UCSD-AML1 (cell line): ENCODE measurements around the gene AP2S1.
A peak's percentile ranks its signal among the peaks of the same experiment; 100 is the strongest.
"Not testable (repeated sequence)": the region's sequence is repeated elsewhere in the genome, so short reads cannot be mapped to it uniquely, and the experiment has no call there.

Source experiments
- DNase-seq: peaks from one replicate; lab custom pipeline; 2025; ENCODE audit not compliant: unreplicated experiment; lab: John Stamatoyannopoulos, UW

AP2S1 gene

DNA sequence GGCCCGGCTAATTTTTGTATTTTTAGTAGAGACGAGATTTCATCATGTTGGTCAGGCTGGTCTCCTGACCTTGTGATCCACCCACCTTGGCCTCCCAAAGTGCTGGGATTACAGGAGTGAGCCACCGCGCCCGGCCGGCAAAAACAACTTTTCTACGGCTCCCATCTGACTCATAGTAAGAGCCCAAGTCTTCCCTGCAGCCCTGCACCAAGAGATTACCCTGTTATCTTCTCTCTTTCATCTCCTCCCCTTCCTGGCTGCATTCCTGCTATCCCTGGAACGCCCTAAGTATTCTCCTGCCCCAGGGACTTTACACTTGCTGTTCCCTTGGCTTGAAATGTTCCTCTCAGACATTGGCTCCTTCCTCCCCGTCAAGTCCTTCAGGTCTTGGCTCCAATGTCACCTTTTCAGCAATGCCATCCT is 6.6 kb downstream of the AP2S1 start:
- DNase-seq = no peak

DNA sequence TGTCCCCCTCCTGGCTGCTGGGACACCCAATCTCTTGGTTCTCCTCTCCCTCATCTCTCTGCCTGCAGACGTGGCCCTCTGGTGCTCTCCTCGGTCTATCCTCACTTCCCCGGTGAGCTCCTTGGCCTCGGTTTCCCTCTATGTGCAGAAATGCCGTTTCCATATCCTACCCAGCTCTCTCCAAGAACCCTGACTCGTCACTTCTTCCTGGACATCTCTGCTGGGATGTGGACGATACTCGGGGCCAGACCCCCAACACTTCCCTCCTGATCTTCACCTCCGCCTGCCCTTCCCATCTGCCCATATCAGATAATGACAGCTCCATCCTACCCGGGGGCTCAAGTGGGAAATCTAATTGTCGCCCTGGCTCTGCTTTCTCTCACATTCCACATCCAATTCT is 7.9 kb downstream of the AP2S1 start:
- no peak for DNase-seq

DNA sequence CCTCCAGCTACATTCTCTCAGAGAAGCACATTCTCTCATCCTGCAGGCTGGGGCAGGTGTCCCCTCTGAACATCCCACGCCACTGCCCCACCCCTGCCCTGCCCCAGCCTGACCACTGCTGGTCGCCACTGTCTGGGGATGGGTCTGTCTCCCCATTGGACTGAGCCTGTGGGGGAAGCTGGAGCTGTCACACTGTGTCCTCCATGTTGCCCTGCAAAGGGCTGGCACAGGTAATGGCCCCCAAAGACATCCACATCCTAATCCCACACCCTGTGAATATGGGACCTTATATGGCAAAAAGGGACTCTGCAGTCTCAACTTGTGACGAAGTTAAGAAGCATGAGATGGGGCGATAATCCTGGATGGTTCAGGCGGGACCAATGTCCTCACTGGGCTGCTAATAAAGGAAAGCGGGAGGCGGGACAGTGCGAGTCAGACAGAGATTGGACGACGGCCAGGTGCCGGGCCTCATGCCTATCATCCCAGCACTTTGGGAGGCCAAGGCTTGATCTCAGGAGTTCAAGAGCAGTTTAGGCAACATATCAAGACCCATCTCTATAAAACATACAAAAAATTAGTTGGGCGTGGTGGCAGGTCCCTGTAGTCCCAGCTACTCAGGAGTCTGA is 9.1 kb downstream of the AP2S1 start:
- DNase-seq = no peak

DNA sequence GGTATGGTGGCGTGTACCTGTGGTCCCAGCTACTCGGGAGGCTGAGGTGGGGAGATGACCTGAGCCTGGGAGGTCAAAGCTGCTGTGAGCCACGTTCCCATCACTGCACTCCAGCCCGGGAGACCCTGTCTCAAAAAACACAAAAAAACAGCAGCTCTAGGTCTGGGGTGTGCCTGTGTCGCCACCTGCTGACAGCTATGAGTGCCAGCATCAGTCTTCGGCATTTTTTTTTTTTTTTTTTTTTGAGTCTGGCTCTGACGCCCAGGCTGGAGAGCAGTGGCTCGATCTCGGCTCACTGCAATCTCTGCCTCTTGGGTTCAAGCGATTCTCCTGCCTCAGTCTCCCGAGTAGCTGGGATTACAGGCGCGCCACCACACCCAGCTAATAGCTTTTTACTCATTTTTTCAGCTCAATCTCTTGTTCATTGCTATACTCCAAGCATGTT is 10.1 kb downstream of the AP2S1 start:
- DNase-seq = peak; percentile 61

DNA sequence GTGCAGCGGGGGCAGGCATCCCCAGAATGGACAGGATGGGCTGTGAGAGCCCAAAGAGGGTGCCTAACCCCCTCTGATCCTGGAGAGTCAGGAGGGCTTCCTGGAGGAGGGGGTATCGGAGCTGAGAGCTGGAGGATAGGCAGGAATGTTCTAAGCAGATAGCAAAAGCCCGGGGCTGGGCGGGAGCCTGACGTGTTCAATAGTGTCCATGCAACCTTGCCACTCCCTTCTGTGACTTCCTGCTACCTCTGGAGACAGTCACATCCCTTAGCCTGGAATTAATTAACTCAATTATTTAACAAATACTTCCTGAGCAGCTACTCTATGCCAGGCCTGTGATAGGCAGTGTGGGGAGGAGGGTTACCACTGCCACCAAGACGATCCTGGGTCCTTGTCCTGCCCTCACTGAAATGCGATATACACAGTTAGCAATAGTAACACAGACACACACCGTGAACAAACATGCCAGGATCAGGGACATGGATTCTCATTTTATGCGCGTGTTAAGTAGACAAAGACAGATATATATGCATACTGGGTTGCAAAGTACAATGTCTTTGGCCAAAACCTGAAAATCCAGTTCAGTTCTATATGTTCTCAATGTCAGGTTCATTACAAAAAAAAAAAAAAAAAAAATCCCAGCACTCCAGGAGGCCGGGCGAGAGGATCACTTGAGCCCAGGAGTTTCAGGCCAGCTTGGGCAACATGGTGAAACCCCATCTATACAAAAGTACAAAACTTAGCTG is 10.7 kb downstream of the AP2S1 start:
- DNase-seq = no peak

DNA sequence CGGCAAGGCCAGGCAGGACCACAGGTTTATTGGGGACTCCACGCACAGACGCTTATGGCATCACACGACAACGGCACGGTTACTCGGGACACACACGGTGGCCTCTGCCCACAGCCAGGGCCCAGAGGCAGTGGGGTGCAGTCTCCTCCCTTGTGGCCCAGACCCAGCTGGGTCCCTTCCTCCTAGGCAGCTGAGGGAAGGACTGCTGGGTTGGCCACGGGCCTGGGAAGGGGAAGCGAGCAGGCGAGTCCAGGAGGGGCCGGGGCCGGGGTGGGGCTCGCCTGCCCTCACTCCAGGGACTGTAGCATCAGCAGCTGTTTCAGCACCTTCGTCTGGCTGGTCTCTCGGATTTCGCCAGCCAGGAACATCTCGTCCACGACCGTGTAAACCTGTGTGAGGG is 12.5 kb downstream of the AP2S1 start:
- DNase-seq = no peak

DNA sequence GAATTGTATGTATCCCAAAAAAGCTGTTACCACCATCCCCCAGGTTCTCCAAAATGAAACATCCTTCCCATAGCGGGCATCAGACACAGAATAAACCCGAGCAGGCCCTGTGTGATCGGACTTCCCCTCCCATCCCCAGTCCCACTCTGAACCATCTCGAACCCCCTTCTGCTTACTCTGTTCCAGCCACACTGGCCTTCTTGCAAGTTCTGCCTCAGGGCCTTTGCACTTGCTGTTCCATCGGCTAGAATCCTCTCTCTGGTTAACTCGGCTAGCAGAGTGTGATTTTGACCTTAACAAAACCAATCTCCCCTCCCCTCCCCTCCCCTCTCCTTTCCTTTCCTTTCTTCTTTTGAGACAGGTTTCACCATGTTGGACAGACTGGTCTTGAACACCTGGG is 15.7 kb downstream of the AP2S1 start:
- no peak for DNase-seq

DNA sequence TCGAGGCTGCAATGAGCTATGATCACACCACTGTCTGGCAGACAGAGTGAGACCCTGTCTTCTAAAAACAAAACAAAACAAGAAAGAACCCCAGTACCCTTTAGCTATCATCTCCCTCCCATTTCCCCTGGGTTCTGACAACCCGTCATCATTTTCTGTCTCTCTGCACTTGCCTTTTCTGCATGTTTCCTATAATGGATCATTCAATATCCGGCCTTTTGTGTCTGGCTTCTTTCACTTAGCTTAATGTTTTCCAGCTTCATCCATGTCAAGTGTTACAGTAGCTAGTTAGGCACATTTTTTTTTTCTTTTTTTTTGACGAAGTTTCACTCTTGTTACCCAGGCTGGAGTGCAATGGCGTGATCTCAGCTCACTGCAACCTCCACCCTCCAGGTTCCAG is 16.5 kb downstream of the AP2S1 start:
- no peak for DNase-seq

DNA sequence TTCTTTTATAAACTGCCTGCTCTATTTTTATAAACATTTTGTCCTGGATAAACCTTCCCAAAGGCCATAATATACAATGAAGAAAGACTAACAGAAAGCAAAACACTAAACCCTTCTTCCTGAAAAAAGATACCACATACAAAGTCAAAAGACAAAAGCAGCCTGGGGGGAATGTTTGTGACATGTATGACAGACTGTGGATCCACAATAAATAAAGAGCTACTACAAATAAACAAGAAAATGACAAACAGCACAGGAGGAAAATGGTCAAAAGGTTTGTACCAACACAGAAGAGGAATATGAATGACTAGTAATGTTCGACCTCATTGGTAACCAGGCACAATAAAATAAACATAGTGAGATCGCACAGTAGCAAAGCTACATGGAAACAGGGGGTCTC is 19.8 kb downstream of the AP2S1 start:
- no peak for DNase-seq

DNA sequence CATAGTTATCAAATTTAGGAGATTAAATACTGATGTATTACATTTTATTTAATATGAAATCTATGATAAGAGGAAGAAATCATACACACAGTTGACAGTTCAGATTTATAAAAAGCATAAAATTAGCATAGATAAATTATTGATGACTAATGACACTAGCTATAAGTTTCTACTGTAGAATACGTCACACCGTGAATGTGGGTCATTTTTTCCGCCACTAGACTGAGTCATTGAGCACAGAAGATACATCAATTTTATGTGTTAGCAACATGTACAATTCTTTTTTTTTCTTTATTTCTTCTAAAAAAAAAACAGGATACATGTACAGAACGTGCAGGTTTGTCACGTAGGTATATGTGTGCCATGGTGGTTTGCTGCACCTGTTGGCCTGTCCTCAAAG is 22.2 kb downstream of the AP2S1 start:
- DNase-seq = no peak

DNA sequence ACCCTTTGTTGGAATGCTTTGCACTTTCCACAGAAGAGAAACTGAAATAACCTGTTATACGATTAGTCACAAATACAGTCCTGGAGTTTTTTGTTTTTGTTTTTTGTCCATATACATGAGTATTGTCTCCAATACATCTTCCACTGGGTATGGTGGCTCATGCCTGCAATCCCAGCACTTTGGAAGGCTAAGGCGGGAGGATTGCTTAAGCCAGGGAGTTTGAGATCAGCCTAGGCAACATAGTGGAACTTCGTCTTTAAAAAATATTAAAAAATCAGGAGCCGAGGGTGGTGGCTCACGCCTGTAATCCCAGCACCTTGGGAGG is 25.0 kb downstream of the AP2S1 start:
- no peak for DNase-seq

DNA sequence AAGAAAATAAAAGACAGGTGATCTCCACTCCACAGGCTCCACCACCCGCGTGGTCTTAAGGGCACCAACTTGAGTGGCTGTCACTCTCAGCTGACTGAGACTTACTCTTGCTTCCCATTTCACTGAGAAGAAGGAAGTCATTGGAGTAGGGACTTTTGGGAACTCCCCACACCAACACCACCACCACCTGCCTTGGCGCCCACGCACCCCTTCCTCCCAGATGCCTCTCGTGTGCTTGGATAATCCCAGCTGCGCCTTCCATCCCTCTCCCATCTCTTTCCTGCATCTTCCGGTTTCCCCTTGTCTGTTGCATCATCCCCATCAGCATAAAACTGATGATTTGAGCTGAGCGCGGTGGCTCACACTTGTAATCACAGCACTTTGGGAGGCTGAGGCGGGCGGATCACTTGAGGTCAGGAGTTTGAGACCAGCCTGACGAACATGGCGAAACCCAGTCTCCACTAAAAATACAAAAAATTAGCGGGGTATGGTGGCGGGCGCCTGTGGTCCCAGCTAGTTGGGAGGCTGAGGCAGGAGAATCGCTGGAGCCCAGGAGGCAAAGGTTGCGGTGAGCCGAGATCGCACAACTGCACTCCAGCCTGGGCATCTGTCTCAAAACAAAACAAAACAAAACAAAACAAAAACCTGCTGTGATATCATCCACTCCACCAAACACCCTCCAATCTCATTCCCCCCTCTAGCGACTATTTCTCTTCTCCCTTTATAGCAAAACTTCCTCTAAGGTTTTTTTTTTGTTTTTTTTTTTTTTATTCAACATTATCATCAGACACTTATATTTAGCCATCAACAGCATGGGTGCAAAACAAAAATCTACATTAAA is 25.5 kb downstream of the AP2S1 start:
- peak; percentile 26 for DNase-seq

DNA sequence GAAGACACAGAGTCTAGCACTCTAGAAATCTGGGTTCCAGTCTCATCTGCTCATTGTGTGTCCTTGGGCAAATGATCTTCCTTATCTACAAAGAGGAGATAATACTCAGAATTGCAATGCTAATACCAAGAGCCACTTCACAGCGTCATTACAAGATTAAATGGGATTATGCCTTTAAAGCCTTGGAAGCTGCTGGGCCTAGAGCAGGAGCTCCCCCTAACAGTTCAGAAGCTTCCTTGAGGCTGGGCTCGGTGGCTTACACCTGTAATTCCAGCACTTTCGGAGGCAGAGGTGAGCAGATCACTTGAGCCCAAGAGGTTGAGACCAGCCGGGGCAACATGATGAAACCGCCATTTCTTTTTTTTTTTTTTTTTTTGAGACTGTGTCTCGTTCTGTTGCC is 27.6 kb downstream of the AP2S1 start:
- DNase-seq = no peak

DNA sequence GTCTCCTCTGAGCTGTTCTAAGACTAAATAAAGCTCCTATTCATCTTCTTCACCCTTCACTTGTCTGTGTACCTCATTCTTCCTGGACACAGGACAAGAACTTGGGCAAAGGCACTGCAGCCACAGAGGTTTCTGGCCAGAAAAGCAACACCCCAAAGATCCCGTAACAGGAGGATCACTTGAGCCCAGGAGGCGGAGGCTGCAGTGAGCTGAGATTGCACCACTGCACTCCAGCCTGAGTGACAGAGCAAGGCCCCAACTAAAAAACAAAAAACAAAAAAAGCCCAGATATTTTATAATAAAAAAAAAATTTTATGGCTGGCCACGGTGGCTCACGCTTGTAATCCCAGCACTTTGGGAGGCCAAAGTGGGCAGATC is 28.2 kb downstream of the AP2S1 start:
- not testable (repeated sequence) for DNase-seq

DNA sequence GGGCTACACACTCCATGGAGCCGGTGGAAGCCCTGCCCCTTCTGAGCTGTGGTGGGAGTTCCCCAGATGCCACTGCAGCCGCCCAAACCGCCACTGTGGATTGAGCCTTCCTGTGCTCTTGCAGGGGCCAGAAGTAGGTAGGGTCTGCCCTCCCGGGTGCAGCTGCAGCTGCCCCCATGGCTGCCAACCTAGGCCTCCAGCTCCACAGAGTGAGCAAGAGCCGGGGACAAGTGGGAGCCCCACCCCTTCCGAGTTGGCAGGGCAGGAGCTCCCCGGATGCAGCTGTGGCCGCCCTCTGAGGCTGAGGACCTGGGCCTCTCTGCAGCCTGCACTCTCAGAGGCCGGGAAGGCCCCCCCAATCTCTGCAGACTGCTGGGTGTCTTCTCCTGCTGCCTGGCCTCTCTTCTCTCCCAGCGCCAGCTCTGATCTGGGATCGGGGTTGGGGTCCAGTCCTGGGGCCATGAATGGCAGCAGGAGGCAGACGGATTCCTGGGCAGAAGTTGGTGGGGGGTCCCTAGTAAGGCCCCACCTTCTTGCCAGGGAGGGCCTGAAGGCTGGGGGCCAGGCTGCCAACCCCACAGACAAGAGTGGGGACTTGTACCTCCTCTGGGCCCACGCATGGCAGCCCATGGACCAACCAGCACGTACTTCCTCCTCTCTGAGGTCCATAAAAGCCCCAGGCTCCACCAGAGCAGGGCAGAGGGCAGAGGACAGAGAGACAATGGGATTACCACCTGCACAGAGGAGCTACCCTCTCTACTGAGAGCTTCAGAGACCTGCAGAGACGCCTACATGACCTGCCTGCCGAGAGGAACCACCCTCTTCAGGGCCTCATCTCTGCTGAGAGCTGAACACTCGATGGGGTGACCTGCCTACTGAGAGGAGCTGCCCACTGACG is 28.9 kb downstream of the AP2S1 start:
- DNase-seq = peak; percentile 32

DNA sequence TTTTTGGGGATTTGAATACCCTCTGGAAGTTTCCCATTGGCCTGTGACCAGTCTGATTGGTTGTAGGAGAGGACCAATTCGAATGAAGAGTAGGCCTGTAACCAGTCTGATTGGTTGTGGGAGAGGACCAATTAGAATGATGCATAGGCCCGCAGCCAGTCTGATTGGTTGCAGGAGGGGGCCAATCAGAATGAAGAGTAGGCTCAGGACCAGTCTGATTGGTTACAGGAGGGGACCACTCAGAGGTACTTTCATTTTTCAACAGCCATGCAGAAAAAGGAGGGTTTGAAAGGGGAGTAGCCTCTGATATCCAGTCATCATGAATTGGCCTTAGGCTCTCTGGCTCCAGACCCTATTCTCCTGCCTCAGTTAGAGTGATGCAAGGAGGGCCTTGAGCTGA is 31.8 kb downstream of the AP2S1 start:
- DNase-seq = peak; percentile 21

DNA sequence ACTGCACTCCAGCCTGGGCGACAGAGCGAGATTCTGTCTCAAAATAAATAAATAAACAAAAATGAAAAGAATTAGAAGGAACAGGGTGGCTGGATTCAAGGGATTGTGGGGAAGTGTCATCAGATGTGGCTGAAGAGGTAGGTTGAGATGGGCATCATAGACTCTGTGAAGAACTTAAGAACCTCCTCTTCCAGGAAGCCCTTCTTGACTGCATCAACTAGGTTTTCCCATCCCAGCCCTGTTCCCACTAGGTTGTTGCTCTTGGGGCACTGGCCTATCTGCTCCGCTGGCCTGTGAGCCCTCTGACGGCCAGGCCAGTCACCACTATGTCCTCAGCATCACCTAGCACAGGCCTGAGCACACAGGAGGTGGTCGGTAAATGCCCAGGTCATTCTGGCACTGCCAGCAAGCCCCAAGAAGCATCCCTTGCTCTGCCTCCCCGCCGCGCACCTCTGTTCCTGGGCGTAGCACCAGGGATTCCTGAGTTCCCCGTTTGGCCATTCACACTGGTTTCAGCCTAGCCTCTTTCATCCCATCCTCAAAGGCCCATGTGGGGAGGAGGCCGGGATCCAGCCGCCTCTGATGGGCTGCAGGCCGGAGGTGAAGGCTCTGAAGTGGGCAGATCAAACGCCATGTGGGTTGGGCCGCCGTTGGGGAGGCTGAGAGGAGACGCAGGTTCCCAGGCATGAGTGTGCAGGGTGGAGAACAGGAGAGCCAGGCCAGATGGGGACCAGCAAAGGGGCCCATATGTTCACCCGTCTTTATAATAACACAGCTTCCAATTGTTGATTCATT is 34.6 kb downstream of the AP2S1 start:
- DNase-seq = no peak

DNA sequence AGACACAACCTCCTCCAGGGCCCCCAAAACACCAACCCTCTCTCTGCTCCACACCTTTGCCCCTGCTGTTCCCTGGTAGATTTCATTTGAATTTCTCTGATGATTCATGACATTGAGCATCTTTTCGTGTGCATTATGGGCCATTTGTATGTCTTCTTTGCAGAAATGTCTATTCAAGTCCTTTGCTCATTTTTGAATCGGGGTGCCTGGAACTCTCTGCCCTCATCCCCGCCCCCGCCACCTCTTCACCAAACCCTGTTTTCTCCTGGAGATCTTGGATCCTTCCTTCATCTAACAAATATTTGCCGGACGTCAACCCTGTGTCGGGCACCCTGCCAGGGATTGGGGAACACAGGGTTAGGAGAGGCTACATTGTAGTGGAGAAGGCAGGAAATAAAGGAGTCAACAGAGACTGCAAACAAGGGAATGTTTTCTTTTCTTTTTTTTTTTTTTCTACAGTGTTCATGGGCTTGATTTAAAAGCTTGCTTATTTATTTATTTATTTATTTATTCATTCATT is 36.7 kb downstream of the AP2S1 start:
- no peak for DNase-seq

DNA sequence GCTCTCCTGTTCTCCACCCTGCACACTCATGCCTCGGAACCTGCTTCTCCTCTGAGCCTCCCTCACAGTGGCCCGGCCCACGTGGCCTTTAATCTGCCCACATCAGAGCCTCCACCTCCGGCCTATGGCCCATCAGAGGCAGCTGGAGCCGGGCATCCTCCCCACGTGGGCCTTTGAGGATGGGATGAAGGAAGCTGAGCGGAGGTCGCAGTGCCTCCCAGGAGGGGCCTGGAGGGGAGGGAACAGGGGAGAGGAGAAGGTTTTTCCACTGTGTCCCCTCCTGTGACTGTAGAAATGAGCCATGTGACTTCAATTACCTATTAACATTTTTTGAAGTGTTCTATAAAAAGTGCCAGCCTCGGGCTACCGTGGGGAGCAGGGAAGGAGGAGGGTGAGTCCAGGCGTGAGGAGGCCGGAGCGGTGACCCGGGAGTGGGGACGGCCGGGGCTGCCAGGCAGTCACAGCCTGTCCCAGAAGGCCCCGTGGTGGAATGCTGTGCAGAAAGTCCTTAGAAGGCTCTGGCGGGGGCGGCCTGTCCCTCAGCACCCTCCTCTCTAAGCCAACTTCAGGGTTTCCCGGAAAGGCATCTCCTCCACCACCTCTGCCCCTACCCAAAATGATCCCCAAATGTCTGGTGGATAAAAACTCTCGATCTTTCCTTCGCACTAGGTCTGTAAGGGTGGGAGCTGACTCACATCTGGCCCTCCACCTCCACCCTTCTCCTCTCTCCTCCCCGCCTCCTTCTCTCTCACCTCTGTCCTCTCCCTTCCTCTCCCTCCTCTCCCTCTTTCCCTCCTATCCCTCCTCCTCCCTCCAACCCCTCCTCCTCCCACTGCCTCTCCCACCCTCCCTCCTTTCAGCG is 37.4 kb downstream of the AP2S1 start:
- no peak for DNase-seq
